Esophagus squamous epithelium (tissue), 4 donors: ENCODE results near the gene ARHGAP25.

Experiments
- POLR2A ChIP-seq, 4 donors: fragments of 450-650 bp; IDR thresholded peaks; one replicate each; pipeline ENCODE4 v1.6.1; 2017; ENCODE audit warnings: antibody characterized with exemption in 4 of 4, mild to moderate bottlenecking in 4 of 4, moderate library complexity in 3 of 4
- TF ChIP-seq, protein P1 (sequence below), 6 experiments: fragments of 450-650 bp in 4 of 6; fragments of 200-600 bp in 2 of 6; sonication (generic) in 2 of 6; IDR thresholded peaks; one replicate each; pipeline ENCODE4 v1.5.1; 2016 to 2019; ENCODE audit warnings: antibody characterized with exemption in 6 of 6, mild to moderate bottlenecking in 4 of 6, moderate library complexity in 4 of 6

- TF ChIP-seq, protein P1, sequence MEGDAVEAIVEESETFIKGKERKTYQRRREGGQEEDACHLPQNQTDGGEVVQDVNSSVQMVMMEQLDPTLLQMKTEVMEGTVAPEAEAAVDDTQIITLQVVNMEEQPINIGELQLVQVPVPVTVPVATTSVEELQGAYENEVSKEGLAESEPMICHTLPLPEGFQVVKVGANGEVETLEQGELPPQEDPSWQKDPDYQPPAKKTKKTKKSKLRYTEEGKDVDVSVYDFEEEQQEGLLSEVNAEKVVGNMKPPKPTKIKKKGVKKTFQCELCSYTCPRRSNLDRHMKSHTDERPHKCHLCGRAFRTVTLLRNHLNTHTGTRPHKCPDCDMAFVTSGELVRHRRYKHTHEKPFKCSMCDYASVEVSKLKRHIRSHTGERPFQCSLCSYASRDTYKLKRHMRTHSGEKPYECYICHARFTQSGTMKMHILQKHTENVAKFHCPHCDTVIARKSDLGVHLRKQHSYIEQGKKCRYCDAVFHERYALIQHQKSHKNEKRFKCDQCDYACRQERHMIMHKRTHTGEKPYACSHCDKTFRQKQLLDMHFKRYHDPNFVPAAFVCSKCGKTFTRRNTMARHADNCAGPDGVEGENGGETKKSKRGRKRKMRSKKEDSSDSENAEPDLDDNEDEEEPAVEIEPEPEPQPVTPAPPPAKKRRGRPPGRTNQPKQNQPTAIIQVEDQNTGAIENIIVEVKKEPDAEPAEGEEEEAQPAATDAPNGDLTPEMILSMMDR (IDR thresholded peaks at IDR 0.05): no peak
- TF ChIP-seq POLR2A (IDR thresholded peaks at IDR 0.05): no peak
Observed at GRCh38 chr2:68862889-68863288, 128.3 kb downstream of the ARHGAP25 start.
